HG02973 (cell line): ENCODE data around the gene MIDN.
"Not testable (repeated sequence)": the region's sequence is repeated elsewhere in the genome, so short reads cannot be mapped to it uniquely, and the experiment has no call there.

ENCODE experiments used
- ATAC-seq: cut with Tn5 transposase; IDR thresholded peaks from one replicate; pipeline ENCODE4 v1.9.1; 2021; ENCODE audit warnings: moderate library complexity; ENCODE audit not compliant: unreplicated experiment

MIDN gene

DNA sequence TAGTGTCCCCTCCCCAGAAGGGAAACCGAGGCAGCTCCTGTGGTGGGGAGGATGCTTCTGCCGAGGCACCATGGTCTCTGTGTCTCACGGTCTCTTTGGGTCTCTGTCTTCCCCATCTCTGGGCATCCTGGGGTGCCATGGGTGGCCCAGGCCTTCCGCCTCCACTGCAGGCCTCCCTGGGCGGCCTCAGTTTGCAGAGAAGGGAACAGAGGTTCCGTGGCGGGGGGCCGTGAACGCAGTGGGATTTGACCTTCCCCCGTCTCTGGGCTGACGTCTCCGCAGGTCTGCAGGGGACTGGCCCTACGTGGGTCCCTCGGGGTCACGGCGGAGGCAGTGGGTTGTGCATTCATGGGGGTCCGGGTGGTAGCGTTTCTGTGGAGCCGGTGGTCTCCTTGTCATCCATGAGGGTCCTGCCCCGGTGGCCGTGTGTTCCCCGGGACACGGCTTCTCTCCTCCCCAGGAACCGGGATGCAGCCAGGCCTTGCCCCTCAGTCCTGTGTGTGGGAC is 41.9 kb downstream of the MIDN start:
- no peak for ATAC-seq

GRCh38 chr19:1290703-1291651 is 42.6 kb downstream of the MIDN start:
- ATAC-seq, result no peak

- no peak for ATAC-seq
These were observed 43.5 kb downstream of the MIDN start for GRCh38 chr19:1291761-1292418.

- ATAC-seq, result no peak
These were observed 44.2 kb downstream of the MIDN start for GRCh38 chr19:1292419-1293151.

- ATAC-seq, result no peak
These were observed 45.6 kb downstream of the MIDN start for GRCh38 chr19:1293782-1294604.

GRCh38 chr19:1294688-1295087 is 46.3 kb downstream of the MIDN start:
- ATAC-seq, result no peak

DNA sequence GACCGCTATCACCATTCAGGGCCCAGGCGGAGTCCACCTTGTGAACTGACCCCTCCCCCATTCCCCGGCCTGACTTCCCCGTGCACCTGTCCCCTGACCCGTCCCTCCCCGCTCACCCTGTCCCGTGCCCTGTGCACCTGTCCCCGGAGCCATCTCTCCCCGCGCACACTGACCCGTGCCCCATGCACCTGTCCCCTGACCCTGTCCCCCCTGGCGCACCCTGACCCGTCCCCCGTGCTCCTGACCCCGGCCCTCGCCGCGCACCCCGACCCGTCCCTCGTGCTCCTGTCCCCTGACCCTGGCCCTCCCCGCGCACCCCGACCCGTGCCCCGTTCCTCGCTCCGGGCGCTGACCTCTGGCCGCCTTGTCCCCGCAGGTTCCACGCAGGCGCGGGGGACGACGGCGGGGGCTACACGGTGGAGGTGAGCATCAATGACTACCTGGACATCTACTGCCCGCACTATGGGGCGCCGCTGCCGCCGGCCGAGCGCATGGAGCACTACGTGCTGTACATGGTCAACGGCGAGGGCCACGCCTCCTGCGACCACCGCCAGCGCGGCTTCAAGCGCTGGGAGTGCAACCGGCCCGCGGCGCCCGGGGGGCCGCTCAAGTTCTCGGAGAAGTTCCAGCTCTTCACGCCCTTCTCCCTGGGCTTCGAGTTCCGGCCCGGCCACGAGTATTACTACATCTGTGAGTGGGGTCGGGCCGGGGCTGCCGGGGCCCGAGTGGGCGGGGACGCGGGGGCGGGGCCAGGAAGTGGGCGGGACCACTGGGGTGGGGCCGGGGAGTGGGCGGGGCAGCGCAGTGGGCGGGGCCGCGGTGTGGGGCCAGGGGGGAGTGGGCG is 47.0 kb downstream of the MIDN start:
- ATAC-seq, result no peak

GRCh38 chr19:1296078-1296477 is 47.7 kb downstream of the MIDN start:
- ATAC-seq, result no peak

- ATAC-seq, result no peak
These were observed 48.3 kb downstream of the MIDN start for GRCh38 chr19:1296575-1297271.

DNA sequence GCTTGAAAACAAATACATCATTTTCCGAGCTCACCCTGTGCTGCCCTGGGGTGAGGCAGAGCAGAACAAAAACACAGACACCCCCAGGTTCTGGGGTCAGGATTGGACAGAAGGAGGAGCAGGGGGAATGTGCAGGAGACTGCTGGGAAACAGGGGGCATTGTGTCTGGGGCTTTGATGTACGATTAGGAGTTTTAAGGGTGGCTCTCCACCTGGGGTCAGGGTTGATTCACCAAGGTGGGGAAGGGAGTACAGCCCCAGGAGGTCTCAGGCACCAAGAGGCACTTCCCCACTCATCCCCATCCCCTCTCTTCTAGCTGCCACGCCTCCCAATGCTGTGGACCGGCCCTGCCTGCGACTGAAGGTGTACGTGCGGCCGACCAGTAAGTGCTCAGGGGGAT is 49.9 kb downstream of the MIDN start:
- ATAC-seq, result no peak

- no peak for ATAC-seq
These were observed 51.4 kb downstream of the MIDN start for GRCh38 chr19:1299801-1300200.

DNA sequence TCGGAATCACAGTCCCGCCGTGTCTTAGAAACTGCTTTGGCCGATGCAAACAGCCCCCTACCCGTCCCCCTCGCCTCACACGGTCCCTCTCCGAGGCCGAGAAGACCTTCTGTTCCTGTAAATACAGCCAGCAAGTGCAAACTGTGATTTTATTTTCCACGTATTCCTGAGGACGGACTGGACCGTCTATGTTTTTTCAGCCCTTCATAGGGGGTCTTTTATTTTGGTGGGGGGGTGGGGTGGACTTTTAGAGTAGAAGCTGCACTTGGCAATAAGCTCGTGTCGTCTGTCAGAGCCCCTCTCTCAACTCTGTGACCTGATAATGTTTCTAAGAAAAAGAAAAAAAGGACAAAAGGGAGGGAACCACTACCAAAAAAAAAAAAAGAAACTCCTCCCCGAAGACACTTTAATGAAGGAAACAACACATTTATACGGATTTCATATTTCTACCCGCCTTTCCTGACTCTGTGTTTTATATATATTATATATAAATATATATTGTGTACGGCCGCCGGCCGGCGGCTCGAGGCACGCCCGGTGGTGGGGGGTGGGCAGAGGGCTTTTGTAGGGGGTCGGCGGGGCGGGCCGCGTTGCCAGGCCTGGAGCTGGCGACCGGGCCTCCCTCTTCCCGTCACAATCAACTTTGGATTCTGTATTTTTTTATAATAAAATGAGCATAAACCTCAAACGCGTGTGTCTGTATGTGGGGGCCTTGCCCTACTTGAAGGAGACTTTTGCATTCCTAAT is 52.5 kb downstream of the MIDN start:
- no peak for ATAC-seq

DNA sequence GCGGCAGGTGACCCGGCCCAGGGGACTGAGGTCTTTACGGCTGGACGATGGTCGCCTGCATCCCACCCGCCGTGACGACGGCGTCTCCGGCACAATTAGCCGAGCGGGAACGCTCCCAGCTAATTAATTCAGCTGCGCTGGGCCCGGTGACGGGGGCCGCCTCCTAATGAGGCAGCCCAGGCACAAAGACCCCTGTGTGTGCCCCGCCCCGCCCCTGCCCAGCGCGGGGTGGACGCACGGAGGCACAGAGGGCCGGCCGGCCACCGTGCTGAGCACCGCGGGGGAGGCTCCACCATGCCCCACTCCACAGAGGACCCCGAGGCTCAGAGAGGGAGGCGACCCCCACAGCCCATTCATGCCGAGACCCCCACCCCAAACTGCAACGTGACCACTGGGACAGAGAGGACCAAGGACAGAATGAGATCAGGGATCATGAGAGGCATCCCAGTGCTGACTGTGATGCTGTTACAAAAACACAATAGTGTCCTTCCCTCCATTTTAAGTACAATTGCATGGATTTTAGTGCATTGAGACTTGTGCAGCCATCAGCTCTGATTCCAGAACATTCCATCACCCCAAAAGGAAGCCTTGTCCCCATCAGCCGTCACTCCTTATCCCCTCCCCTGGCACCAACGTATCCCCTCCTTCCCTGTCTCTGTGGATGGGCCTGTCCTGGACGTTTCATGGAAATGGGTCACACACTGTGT is 54.3 kb downstream of the MIDN start:
- no peak for ATAC-seq

GRCh38 chr19:1304197-1304924 is 56.0 kb downstream of the MIDN start:
- ATAC-seq, result no peak

- ATAC-seq, result not testable (repeated sequence)
These were observed 57.0 kb downstream of the MIDN start for GRCh38 chr19:1305354-1305753.

- no peak for ATAC-seq
These were observed 58.9 kb downstream of the MIDN start for GRCh38 chr19:1307320-1307719.

DNA sequence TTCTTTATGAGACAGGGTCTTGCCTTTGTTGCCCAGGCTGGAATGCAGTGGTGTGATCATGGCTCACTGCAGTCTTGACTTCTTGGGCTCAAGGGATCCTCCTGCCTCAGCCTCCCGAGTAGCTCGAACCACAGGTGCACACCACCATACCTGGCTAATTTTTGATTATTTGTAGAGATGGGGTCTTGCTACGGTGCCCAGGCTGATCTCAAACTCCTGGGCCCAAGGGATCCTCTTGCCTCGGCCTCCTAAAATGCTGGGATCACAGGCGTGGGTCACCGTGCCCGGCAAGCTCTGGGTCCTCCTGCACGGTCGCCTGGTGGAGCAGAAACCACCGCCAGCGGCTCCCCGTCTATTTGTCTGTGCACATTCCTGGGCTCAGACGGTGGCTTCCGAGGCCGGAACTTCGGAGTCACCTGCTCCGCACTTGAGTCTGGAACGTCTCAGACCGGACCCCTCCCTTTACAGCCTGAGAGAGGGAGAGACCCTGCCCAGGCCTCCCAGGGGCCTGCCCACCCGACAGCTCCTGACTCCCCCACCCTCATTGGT is 59.4 kb downstream of the MIDN start:
- no peak for ATAC-seq
